T-cell (primary cell): ENCODE results near the gene LTF. TPM values are rescaled to one million over a fixed set of nuclear protein-coding genes. Genes with fewer than 3 reads are reported as not detected.

Experiments used
- ATAC-seq, 4 experiments: fragments of 200-7000 bp in 3 of 4; fragments of 150-1000 bp in 1 of 4; cut with Tn5 transposase; replicated peaks in 1 of 4; 1 replicate in 3 of 4; 2 replicates in 1 of 4; pipeline ENCODE4 v1.10.0; 2021; ENCODE audit warnings: moderate library complexity in 3 of 4, mild to moderate bottlenecking in 2 of 4, moderate number of reproducible peaks in 1 of 4
- CTCF ChIA-PET, 2 donors: fragments of 300-600 bp; sonication (Branson Sonifier 250); formaldehyde crosslinking; loops; one replicate each; lab custom pipeline; 2022; ENCODE audit warnings: antibody characterized with exemption in 2 of 2; lab: Charles Lee
- POLR2A ChIA-PET, 2 donors: fragments of 300-600 bp; sonication (Branson Sonifier 250); formaldehyde crosslinking; loops; one replicate each; lab custom pipeline; 2022; ENCODE audit warnings: antibody characterized with exemption in 2 of 2; lab: Charles Lee
- DNase-seq, 35 experiments: peaks; one replicate each; pipeline versions ENCODE4 v3.0.0 to v3.0.0-alpha.2; 2013 to 2023
- H3K27ac ChIP-seq: one replicate; pipeline ENCODE4 v1.5.1; 2013; ENCODE audit warnings: low read length
- H3K27me3 ChIP-seq, 2 experiments: replicated peaks in 1 of 2; 1 replicate in 1 of 2; 2 replicates in 1 of 2; pipeline versions ENCODE4 v1.6.1 to v1.7.0; 2013; ENCODE audit warnings: low read length in 1 of 2, mixed read lengths in 1 of 2; ENCODE audit not compliant: control insufficient read depth in 2 of 2, insufficient read depth in 2 of 2; ENCODE audit errors: extremely low read depth in 1 of 2
- H3K36me3 ChIP-seq, 2 donors: 1 replicate in 1 of 2; 2 replicates in 1 of 2; pipeline versions ENCODE4 v1.6.1 to v1.7.0; 2013; ENCODE audit warnings: low read length in 1 of 2; ENCODE audit not compliant: control insufficient read depth in 2 of 2, insufficient read depth in 1 of 2; ENCODE audit errors: extremely low read depth in 1 of 2
- H3K4me1 ChIP-seq, 2 experiments: 1 replicate in 1 of 2; 2 replicates in 1 of 2; pipeline versions ENCODE4 v1.6.1 to v1.7.0; 2013; ENCODE audit warnings: low read length in 2 of 2, mixed read lengths in 1 of 2; ENCODE audit not compliant: insufficient read depth in 2 of 2, control insufficient read depth in 1 of 2; ENCODE audit errors: extremely low read depth in 1 of 2
- H3K4me3 ChIP-seq, 2 donors: 1 replicate in 1 of 2; 2 replicates in 1 of 2; pipeline versions ENCODE4 v1.5.1 to v1.7.0; 2013; ENCODE audit warnings: mild to moderate bottlenecking in 2 of 2, low read length in 1 of 2, moderate library complexity in 1 of 2; ENCODE audit not compliant: control insufficient read depth in 1 of 2; ENCODE audit errors: extremely low read depth in 1 of 2
- H3K9me3 ChIP-seq: 2 replicates; pipeline ENCODE4 v1.7.0; 2013
- H3K27ac Mint-ChIP-seq, 2 donors: one replicate each; pipeline ENCODE4 v1.8.0; 2020 to 2021; ENCODE audit warnings: mild to moderate bottlenecking in 2 of 2, mixed read lengths in 2 of 2
- H3K27me3 Mint-ChIP-seq, 2 donors: one replicate each; pipeline ENCODE4 v1.8.0; 2021 to 2022; ENCODE audit warnings: mixed read lengths in 2 of 2
- H3K36me3 Mint-ChIP-seq: one replicate; pipeline ENCODE4 v1.8.0; 2021; ENCODE audit warnings: mixed read lengths
- H3K4me1 Mint-ChIP-seq, 3 donors: one replicate each; pipeline ENCODE4 v1.8.0; 2020 to 2022; ENCODE audit warnings: mixed read lengths in 3 of 3, mild to moderate bottlenecking in 1 of 3
- H3K4me3 Mint-ChIP-seq, 3 donors: one replicate each; pipeline ENCODE4 v1.8.0; 2020 to 2022; ENCODE audit warnings: mild to moderate bottlenecking in 3 of 3, mixed read lengths in 3 of 3, moderate library complexity in 3 of 3
- H3K9me3 Mint-ChIP-seq, 3 donors: one replicate each; pipeline ENCODE4 v1.8.0; 2020 to 2022; ENCODE audit warnings: mixed read lengths in 3 of 3
- WGBS: methylation state at CpG from one replicate; pipeline ENCODE4 v1.1.5; 2013; ENCODE audit warnings: missing lambda C conversion rate; ENCODE audit not compliant: insufficient coverage; 5-methylcytosine and 5-hydroxymethylcytosine counted together
- total RNA-seq, 35 experiments: library from RNA in 6 of 35; stranded (reverse) in 6 of 35; fragments of 120-200 nt in 1 of 35; gene quantifications; one replicate each; pipeline versions ENCODE4 v1.2.1 to v1.2.4 and lab custom pipeline; 2013 to 2026

The LTF gene
- total RNA-seq, 5 donors from 2014 or later (not counting 1 experiment from before 2014, with no cell fraction given), result 0.16 TPM; not detected in 4

DNA sequence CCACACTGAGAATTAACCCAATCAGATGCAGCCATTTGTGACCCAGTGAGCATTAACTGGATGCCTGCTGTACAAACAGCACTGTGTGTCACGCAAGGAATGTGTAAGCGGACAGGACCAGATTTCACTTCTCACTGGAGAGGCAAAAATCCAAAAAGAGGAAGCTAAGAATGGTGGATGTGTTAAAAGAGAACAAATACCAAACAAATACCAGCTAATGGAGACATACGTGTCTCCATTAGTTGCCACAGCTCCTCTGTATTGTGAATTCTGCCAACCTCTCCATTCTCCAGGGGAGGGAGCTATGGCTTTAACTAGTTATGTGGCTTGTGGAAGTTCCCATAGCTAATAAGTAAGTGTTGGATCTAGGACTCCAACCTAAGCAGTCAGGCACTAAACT, 2.6 kb downstream of the LTF start:
- Mint-ChIP-seq H3K27me3 (peaks cover 52 to 63% of the 10 kb centered on the region in 2 donors), H3K4me3 (no peak overlapping the region), H3K36me3 (no peaks in the 10 kb centered on the region), H3K9me3 (peaks cover 0 to 6% (median 0%) of the 10 kb centered on the region in 3 donors), H3K27ac (no peak overlapping the region), H3K4me1 (peaks cover 0 to 2% (median 0%) of the 10 kb centered on the region in 3 donors)
- H3K4me3 ChIP-seq, result no peak overlapping the region
- ChIA-PET POLR2A (no interaction called here), CTCF (no interaction called here)
- peaks cover 0 to 5% of the 10 kb centered on the region in 2 experiments for H3K4me1 ChIP-seq
- H3K27me3 ChIP-seq, result peaks cover 0 to 33% of the 10 kb centered on the region in 2 experiments
- no peak for DNase-seq
- no CpG with 5 or more reads among the region's 3 CpGs for WGBS
- H3K27ac ChIP-seq, result no peak overlapping the region
- H3K9me3 ChIP-seq, result peaks cover 2% of the 10 kb centered on the region
- H3K36me3 ChIP-seq, result no peaks in the 10 kb centered on the region
- ATAC-seq, result no peak

GRCh38 chr3:46460051-46460450, 4.7 kb downstream of the LTF start:
- no peaks in the 10 kb centered on the region for H3K36me3 ChIP-seq
- peaks cover 0 to 33% of the 10 kb centered on the region in 2 experiments for H3K27me3 ChIP-seq
- Mint-ChIP-seq H3K27me3 (peaks cover 44 to 53% of the 10 kb centered on the region in 2 donors), H3K27ac (no peak overlapping the region), H3K4me1 (peaks cover 0 to 2% (median 0%) of the 10 kb centered on the region in 3 donors), H3K4me3 (no peak overlapping the region), H3K9me3 (peaks cover 0 to 6% (median 0%) of the 10 kb centered on the region in 3 donors), H3K36me3 (no peaks in the 10 kb centered on the region)
- H3K9me3 ChIP-seq, result peaks cover 2% of the 10 kb centered on the region
- no peak for ATAC-seq
- DNase-seq, result no peak
- 80% methylated on average over 2 of the region's 3 CpGs for whole genome bisulfite sequencing
- ChIA-PET POLR2A (no interaction called here), CTCF (no interaction called here)
- no peak overlapping the region for H3K4me3 ChIP-seq
- no peak overlapping the region for H3K27ac ChIP-seq
- H3K4me1 ChIP-seq, result peaks cover 0 to 5% of the 10 kb centered on the region in 2 experiments

- WGBS, result 89% methylated on average over 13 of the region's 14 CpGs
- H3K27ac Mint-ChIP-seq, result no peak overlapping the region
- Histone ChIP-seq H3K27ac (no peak overlapping the region), H3K36me3 (no peaks in the 10 kb centered on the region), H3K4me1 (no peaks in the 10 kb centered on the region), H3K4me3 (no peak overlapping the region), H3K9me3 (no peaks in the 10 kb centered on the region), H3K27me3 (peaks cover 0 to 15% of the 10 kb centered on the region in 2 experiments)
- ChIA-PET POLR2A (no interaction called here), CTCF (no interaction called here)
- DNase-seq (no peak), ATAC-seq (no peak)
- no peak overlapping the region for H3K4me3 Mint-ChIP-seq
- no peaks in the 10 kb centered on the region for H3K36me3 Mint-ChIP-seq
- peaks cover 26 to 27% of the 10 kb centered on the region in 2 donors for H3K27me3 Mint-ChIP-seq
- H3K9me3 Mint-ChIP-seq, result peaks cover 0 to 6% (median 0%) of the 10 kb centered on the region in 3 donors
- H3K4me1 Mint-ChIP-seq, result peaks cover 0 to 4% (median 3%) of the 10 kb centered on the region in 3 donors
Measured at GRCh38 chr3:46456118-46456517, 8.6 kb downstream of the LTF start.

GRCh38 chr3:46455231-46456115, 9.2 kb downstream of the LTF start:
- ChIA-PET POLR2A (interaction anchor here in 1 of 2 donors (0.6 kb wide), 1 partner anchor 1323 kb away, joined by 5 read pairs; no protein-coding TSS in a partner anchor), CTCF (no interaction called here)

DNA sequence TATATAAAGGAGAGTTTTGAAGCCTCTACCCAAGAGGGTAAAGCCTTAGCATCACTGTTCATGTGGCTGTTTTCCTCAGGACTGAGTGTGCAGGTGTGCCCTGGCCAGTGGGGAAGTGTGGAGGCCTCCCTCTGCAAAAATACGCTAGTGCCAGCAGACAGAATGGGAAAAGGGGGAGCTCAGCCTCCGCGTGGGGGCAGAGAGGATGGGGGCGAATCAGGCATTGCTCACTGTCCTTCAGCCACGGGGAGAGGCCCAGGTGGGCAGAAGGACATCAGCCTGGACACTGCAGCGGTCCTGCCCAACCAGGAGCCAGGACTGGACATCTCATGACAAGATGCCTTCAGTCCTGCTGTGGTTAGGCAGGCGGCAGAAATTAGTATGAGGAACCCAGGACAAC, 10.1 kb downstream of the LTF start:
- Histone ChIP-seq H3K36me3 (no peaks in the 10 kb centered on the region), H3K27me3 (peaks cover 0 to 25% of the 10 kb centered on the region in 2 experiments), H3K4me1 (no peaks in the 10 kb centered on the region), H3K27ac (no peak overlapping the region), H3K9me3 (no peaks in the 10 kb centered on the region), H3K4me3 (no peak overlapping the region)
- no peaks in the 10 kb centered on the region for H3K36me3 Mint-ChIP-seq
- peaks cover 0 to 4% (median 3%) of the 10 kb centered on the region in 3 donors for H3K4me1 Mint-ChIP-seq
- H3K27me3 Mint-ChIP-seq, result peaks cover 18 to 20% of the 10 kb centered on the region in 2 donors
- no peaks in the 10 kb centered on the region for H3K9me3 Mint-ChIP-seq
- ChIA-PET POLR2A (interaction anchor here in 1 of 2 donors (0.6 kb wide), 1 partner anchor 1322 kb away, joined by 5 read pairs; no protein-coding TSS in a partner anchor), CTCF (no interaction called here)
- no peak overlapping the region for H3K27ac Mint-ChIP-seq
- WGBS, result 79% methylated on average over 7 of the region's 7 CpGs
- no peak for DNase-seq
- ATAC-seq, result no peak
- no peak overlapping the region for H3K4me3 Mint-ChIP-seq

More at GRCh38 chr3:46455231-46456115, 9.2 kb downstream of the LTF start:
- no peaks in the 10 kb centered on the region for H3K9me3 ChIP-seq
- H3K4me1 Mint-ChIP-seq, result peaks cover 0 to 4% (median 3%) of the 10 kb centered on the region in 3 donors
- H3K27ac ChIP-seq, result no peak overlapping the region
- no peak overlapping the region for H3K4me3 Mint-ChIP-seq
- no peaks in the 10 kb centered on the region for H3K36me3 Mint-ChIP-seq
- WGBS, result 81% methylated on average over 21 of the region's 21 CpGs
- H3K36me3 ChIP-seq, result no peaks in the 10 kb centered on the region
- no peak for DNase-seq
- peaks cover 0 to 2% (median 0%) of the 10 kb centered on the region in 3 donors for H3K9me3 Mint-ChIP-seq
- no peak overlapping the region for H3K4me3 ChIP-seq
- no peaks in the 10 kb centered on the region for H3K4me1 ChIP-seq
- ATAC-seq, result no peak
- peaks cover 26 to 27% of the 10 kb centered on the region in 2 donors for H3K27me3 Mint-ChIP-seq
- peaks cover 0 to 17% of the 10 kb centered on the region in 2 experiments for H3K27me3 ChIP-seq
- H3K27ac Mint-ChIP-seq, result no peak overlapping the region

- Mint-ChIP-seq H3K4me3 (no peak overlapping the region), H3K27me3 (peaks cover 13 to 18% of the 10 kb centered on the region in 2 donors), H3K4me1 (peaks cover 0 to 4% (median 3%) of the 10 kb centered on the region in 3 donors), H3K36me3 (no peaks in the 10 kb centered on the region), H3K27ac (no peak overlapping the region), H3K9me3 (no peaks in the 10 kb centered on the region)
- WGBS, result 67% methylated on average over 1 of the region's 3 CpGs
- Histone ChIP-seq H3K9me3 (no peaks in the 10 kb centered on the region), H3K27me3 (peaks cover 0 to 27% of the 10 kb centered on the region in 2 experiments), H3K4me3 (no peak overlapping the region), H3K36me3 (no peaks in the 10 kb centered on the region), H3K27ac (no peak overlapping the region), H3K4me1 (no peaks in the 10 kb centered on the region)
- no peak for DNase-seq
- CTCF ChIA-PET, result no interaction called here
- POLR2A ChIA-PET, result no interaction called here
- ATAC-seq, result no peak
Measured at GRCh38 chr3:46454209-46454595, 10.5 kb downstream of the LTF start.
